CD4-positive, alpha-beta T cell (primary cell): ENCODE results near the gene KRT74. TPM values are rescaled to one million over a fixed set of nuclear protein-coding genes. Genes with fewer than 3 reads are reported as not detected.

ENCODE experiments used
- ATAC-seq: fragments of 200-7000 bp; cut with Tn5 transposase; one replicate; pipeline ENCODE4 v1.10.0; 2022; ENCODE audit warnings: mild to moderate bottlenecking; ENCODE audit not compliant: poor library complexity
- CTCF ChIA-PET: fragments of 350-600 bp; sonication (Branson Sonifier 250); formaldehyde crosslinking; loops from one replicate; lab custom pipeline; 2021; ENCODE audit warnings: antibody characterized with exemption, inconsistent platforms; lab: Charles Lee
- POLR2A ChIA-PET: fragments of 350-600 bp; sonication (Branson Sonifier 250); formaldehyde crosslinking; loops from one replicate; lab custom pipeline; 2021; ENCODE audit warnings: antibody characterized with exemption, inconsistent platforms; lab: Charles Lee
- DNase-seq, 14 experiments: peaks; one replicate each; pipeline ENCODE4 v3.0.0-alpha.2; 2013 to 2020; ENCODE audit warnings: mixed read lengths in 2 of 14
- H3K27ac ChIP-seq, 2 donors: one replicate each; pipeline versions ENCODE4 v1.5.1 to v1.7.0; 2013; ENCODE audit warnings: low read length in 2 of 2, low read depth in 1 of 2, mild to moderate bottlenecking in 1 of 2
- H3K27me3 ChIP-seq, 2 experiments: 1 replicate in 1 of 2; 2 replicates in 1 of 2; pipeline versions ENCODE4 v1.6.1 to v1.7.0; 2013; ENCODE audit warnings: low read length in 2 of 2, control low read depth in 1 of 2, mild to moderate bottlenecking in 1 of 2, moderate library complexity in 1 of 2; ENCODE audit not compliant: insufficient read depth in 2 of 2, control insufficient read depth in 1 of 2
- H3K36me3 ChIP-seq: one replicate; pipeline ENCODE4 v1.6.1; 2013; ENCODE audit warnings: low read length, control low read depth; ENCODE audit not compliant: insufficient read depth
- H3K4me1 ChIP-seq: one replicate; pipeline ENCODE4 v1.6.1; 2013; ENCODE audit warnings: low read length, control low read depth; ENCODE audit not compliant: insufficient read depth
- H3K4me3 ChIP-seq: one replicate; pipeline ENCODE4 v1.5.1; 2013; ENCODE audit warnings: mild to moderate bottlenecking, low read length, moderate library complexity
- H3K9me3 ChIP-seq, 2 experiments: 1 replicate in 1 of 2; 2 replicates in 1 of 2; pipeline versions ENCODE4 v1.6.1 to v1.7.0; 2013; ENCODE audit warnings: low read length in 2 of 2, mild to moderate bottlenecking in 2 of 2, control low read depth in 1 of 2, moderate library complexity in 1 of 2; ENCODE audit not compliant: control insufficient read depth in 1 of 2, insufficient read depth in 1 of 2
- H3K27ac Mint-ChIP-seq: one replicate; pipeline ENCODE4 v1.8.0; 2020; ENCODE audit warnings: mixed read lengths
- H3K27me3 Mint-ChIP-seq: one replicate; pipeline ENCODE4 v1.8.0; 2021; ENCODE audit warnings: mixed read lengths
- H3K36me3 Mint-ChIP-seq: one replicate; pipeline ENCODE4 v1.8.0; 2021; ENCODE audit warnings: low read depth, mixed read lengths
- H3K4me1 Mint-ChIP-seq: one replicate; pipeline ENCODE4 v1.8.0; 2021; ENCODE audit warnings: low read depth, mixed read lengths
- H3K4me3 Mint-ChIP-seq: one replicate; pipeline ENCODE4 v1.8.0; 2020; ENCODE audit warnings: mild to moderate bottlenecking, mixed read lengths
- H3K9me3 Mint-ChIP-seq: one replicate; pipeline ENCODE4 v1.8.0; 2020; ENCODE audit warnings: mixed read lengths
- intact Hi-C, 2 experiments: fragments of 100-400 bp; cut with DNase I in 1 of 2; cut with micrococcal nuclease in 1 of 2; formaldehyde crosslinking; loops; one replicate each; pipeline versions ENCODE4 v1.15.1 to v1.9.0; 2023 to 2025; cut with DNase I, micrococcal nuclease
- total RNA-seq, 174 experiments: library from RNA in 2 of 174; stranded (reverse) in 2 of 174; gene quantifications; one replicate each; pipeline ENCODE4 v1.2.3 and lab custom pipeline; 2021 to 2026
- TF ChIP-seq, protein P1 (sequence below): fragments of 200-600 bp; IDR thresholded peaks from one replicate; pipeline ENCODE4 v1.8.0; 2022; ENCODE audit warnings: antibody characterized with exemption, mild to moderate bottlenecking

The KRT74 gene
- total RNA-seq, 2 experiments from 2014 or later = 0.30 to 0.34 TPM

DNA sequence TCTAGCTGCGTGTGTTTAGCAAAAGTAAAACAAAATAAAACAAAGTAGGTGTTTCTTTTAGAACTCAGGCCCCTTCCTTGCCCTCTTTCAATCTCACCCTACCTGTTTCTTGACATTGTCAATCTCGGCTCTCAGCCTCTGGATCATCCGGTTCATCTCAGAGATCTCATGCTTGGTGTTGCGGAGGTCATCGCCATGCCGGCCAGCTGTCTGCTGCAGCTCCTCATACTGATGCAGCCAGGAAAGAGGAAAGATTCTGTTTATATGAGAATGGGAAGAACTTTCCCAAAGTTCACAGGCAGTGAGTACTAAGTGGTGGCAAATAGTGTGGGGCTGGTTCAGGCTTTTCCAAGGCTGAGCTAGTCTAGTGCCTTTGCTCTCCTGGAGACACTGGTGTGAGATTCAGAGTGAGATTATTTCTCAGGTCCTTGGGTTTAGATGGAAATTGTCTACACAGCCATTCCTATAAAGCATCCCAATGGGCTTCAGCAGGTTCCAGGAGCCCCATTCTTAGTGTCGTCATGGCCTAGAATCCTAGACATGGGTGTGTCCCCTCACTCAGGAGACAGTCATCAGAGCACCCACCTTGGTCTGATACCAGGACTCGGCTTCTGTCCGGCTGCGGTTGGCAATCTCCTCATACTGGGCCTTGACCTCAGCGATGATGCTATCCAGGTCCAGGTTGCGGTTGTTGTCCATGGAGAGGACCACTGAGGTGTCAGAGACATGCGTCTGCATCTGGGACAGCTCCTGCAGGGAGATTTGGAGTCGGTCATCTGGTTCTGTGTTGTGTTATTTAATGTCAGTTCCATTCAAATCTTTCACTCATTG, 56.4 kb downstream of the KRT74 start:
- TF ChIP-seq, protein P1, sequence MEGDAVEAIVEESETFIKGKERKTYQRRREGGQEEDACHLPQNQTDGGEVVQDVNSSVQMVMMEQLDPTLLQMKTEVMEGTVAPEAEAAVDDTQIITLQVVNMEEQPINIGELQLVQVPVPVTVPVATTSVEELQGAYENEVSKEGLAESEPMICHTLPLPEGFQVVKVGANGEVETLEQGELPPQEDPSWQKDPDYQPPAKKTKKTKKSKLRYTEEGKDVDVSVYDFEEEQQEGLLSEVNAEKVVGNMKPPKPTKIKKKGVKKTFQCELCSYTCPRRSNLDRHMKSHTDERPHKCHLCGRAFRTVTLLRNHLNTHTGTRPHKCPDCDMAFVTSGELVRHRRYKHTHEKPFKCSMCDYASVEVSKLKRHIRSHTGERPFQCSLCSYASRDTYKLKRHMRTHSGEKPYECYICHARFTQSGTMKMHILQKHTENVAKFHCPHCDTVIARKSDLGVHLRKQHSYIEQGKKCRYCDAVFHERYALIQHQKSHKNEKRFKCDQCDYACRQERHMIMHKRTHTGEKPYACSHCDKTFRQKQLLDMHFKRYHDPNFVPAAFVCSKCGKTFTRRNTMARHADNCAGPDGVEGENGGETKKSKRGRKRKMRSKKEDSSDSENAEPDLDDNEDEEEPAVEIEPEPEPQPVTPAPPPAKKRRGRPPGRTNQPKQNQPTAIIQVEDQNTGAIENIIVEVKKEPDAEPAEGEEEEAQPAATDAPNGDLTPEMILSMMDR = no peak
- Mint-ChIP-seq H3K27me3 (peaks cover 11% of the 10 kb centered on the region), H3K36me3 (no peaks in the 10 kb centered on the region), H3K9me3 (no peaks in the 10 kb centered on the region), H3K4me1 (no peaks in the 10 kb centered on the region), H3K4me3 (no peak overlapping the region), H3K27ac (no peak overlapping the region)
- Histone ChIP-seq H3K4me3 (no peak overlapping the region), H3K9me3 (no peaks in the 10 kb centered on the region), H3K36me3 (no peaks in the 10 kb centered on the region), H3K27me3 (peaks cover 0 to 2% of the 10 kb centered on the region in 2 experiments), H3K4me1 (no peaks in the 10 kb centered on the region), H3K27ac (no peak overlapping the region)
- POLR2A ChIA-PET = no interaction called here
- ATAC-seq (no peak), DNase-seq (no peak)
- CTCF ChIA-PET = no interaction called here
- intact Hi-C loops = no loop called here

DNA sequence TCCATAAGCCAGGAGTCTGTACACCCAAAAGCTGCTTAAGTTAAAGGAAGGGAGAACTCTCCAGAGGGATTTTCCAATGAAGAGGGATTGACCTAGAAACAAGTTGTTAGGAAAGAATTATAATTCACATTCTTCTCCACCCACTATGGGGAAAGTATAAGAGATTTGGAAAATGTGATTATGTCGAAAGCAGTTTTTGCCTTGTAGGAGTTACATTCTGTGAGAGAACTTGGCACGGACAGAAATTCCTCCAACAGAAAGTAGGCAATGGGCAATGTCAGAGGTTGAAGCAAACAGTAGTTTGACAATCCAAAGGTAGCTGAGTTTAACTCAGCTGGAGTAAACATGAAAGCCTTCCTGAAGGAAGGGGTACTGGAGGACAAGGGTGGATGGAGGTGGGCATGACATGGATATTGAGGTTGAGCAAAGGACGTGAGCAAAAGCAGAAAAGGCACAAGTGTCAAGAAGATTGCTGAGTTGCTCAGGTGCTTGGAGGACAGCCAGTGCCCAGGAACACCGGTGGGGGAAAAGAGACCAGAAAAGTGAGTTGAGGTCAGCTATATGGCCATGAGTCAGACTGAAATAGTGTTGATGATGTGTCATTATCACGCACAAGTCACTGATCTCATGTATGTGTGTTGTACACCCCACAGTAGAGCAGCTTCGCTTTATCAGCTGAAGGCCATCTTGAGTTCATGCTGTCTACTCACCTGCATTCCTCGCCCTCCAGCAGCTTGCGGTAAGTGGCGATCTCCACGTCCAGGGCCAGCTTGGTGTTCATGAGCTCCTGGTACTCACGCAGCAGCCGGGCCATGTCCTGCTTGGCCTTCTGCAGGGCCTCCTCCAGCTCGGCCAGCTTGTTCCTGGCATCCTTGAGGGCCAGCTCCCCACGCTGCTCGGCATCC, 57.5 kb downstream of the KRT74 start:
- Histone ChIP-seq H3K27me3 (peaks cover 3 to 4% of the 10 kb centered on the region in 2 experiments), H3K9me3 (peaks cover 3 to 5% of the 10 kb centered on the region in 2 experiments), H3K27ac (no peak overlapping the region), H3K4me3 (no peak overlapping the region), H3K36me3 (no peaks in the 10 kb centered on the region), H3K4me1 (no peaks in the 10 kb centered on the region)
- DNase-seq (no peak), ATAC-seq (no peak)
- Mint-ChIP-seq H3K9me3 (no peaks in the 10 kb centered on the region), H3K4me3 (no peak overlapping the region), H3K27ac (no peak overlapping the region), H3K4me1 (no peaks in the 10 kb centered on the region), H3K27me3 (peaks cover 11% of the 10 kb centered on the region), H3K36me3 (no peaks in the 10 kb centered on the region)
- CTCF ChIA-PET = no interaction called here
- TF ChIP-seq, protein P1 = no peak
- intact Hi-C loops = no loop called here
- POLR2A ChIA-PET = no interaction called here

Other genes starting within 250 kb of the KRT74 start
- not detected for gene KRT85, start 206.4 kb downstream of the KRT74 start, total RNA-seq
- not detected for gene KRT84, start 188.2 kb downstream of the KRT74 start, total RNA-seq
- gene KRT82, start 167.5 kb downstream of the KRT74 start, total RNA-seq = not detected
- gene KRT75, start 139.5 kb downstream of the KRT74 start, total RNA-seq = not detected
- not detected for gene KRT6B, start 121.7 kb downstream of the KRT74 start, total RNA-seq
- gene KRT6C, start 100.0 kb downstream of the KRT74 start, total RNA-seq = not detected
- not detected for gene KRT6A, start 80.6 kb downstream of the KRT74 start, total RNA-seq
- under 1 TPM; 0.60 to 0.81 TPM for gene KRT5, start 53.4 kb downstream of the KRT74 start, total RNA-seq
- not detected for gene KRT71, start 20.7 kb downstream of the KRT74 start, total RNA-seq
- gene KRT72, start 27.6 kb upstream of the KRT74 start, total RNA-seq = 10 to 100 TPM; 82.2 to 83.4 TPM
- gene KRT73, start 44.7 kb upstream of the KRT74 start, total RNA-seq = 10 to 100 TPM; 67.2 to 69.7 TPM
- 1 to 10 TPM; 1.7 to 2.1 TPM for gene KRT2, start 78.4 kb upstream of the KRT74 start, total RNA-seq
- 1 to 10 TPM; 3.9 to 4.0 TPM for gene KRT1, start 106.6 kb upstream of the KRT74 start, total RNA-seq
- under 1 TPM; 0.11 to 0.20 TPM for gene KRT77, start 129.7 kb upstream of the KRT74 start, total RNA-seq
- not detected for gene KRT76, start 203.5 kb upstream of the KRT74 start, total RNA-seq
- not detected for gene KRT3, start 222.3 kb upstream of the KRT74 start, total RNA-seq
- gene KRT4, start 240.3 kb upstream of the KRT74 start, total RNA-seq = not detected